ENCODE measurements around the gene EPHA10. TPM values are rescaled to one million over a fixed set of nuclear protein-coding genes. Genes with fewer than 3 reads are reported as not detected.

EPHA10 gene
- total RNA-seq, 2 experiments from 2014 or later = not detected

DNA sequence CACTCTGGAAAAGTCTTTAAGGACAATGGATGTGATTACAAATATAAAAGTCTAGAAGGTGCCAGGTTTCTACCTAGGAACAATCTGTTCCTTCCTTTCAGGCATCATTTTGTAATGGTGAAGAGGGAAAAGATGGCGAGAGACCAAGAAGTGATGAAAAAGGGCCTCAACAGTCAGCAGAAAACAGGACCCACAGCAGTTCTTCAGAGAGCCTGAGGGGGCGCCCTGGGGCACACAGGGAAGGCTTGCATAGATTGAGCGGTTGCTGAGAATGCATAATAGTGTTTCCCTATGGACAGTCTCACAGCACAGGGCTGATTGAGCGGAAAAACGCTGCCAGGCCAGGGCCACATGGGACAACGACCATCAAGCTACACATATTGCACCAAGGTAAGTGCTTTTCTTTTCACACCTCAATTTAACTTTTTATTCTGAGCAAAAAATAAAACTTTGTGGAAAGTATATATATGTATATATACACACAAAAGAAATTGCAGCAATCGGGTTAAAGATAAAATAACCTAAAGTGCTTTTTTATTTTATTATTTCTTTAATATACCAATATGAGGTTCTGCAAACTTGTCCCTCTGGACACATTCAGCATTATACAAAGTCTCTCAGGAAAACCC lies 46.2 kb upstream of the EPHA10 start:
- peak overlapping the region; percentile 84 for H3K4me3 Mint-ChIP-seq
- ChIA-PET CTCF (interaction anchor here (1.7 kb wide), 1 partner anchor 49 kb away, joined by 6 read pairs; the partner anchor contains the start of gene MTF1), POLR2A (no interaction called here)
- ATAC-seq (ENCODE audit: poor library complexity) = peak; percentile 53
- no peaks in the 10 kb centered on the region for H3K27me3 ChIP-seq (ENCODE audit: control insufficient read depth in 1 of 2, insufficient read depth in 2 of 2, low read length in 2 of 2)
- no peaks in the 10 kb centered on the region for H3K9me3 Mint-ChIP-seq
- peaks cover 56% of the 10 kb centered on the region for H3K36me3 Mint-ChIP-seq (ENCODE audit: low read depth)
- peak; percentile 36 to 83 (median 51) for DNase-seq
- peak; percentile 72 for TF ChIP-seq CTCF (IDR thresholded peaks at IDR 0.05)
- intact Hi-C loops (cut with DNase I, micrococcal nuclease) = loop anchor here in 1 of 2 experiments (1.0 kb wide), 1 partner anchor 49 kb away; no protein-coding TSS in a partner anchor
- peaks cover 32% of the 10 kb centered on the region for H3K4me1 Mint-ChIP-seq (ENCODE audit: low read depth)
- peaks cover 28% of the 10 kb centered on the region for H3K4me1 ChIP-seq (ENCODE audit: insufficient read depth, low read length)
- peak overlapping the region; percentile 82 for H3K27ac Mint-ChIP-seq
- H3K36me3 ChIP-seq (ENCODE audit: insufficient read depth, low read length) = peaks cover 26% of the 10 kb centered on the region
- H3K27me3 Mint-ChIP-seq = no peaks in the 10 kb centered on the region
- no peak overlapping the region for H3K27ac ChIP-seq (ENCODE audit: low read depth in 1 of 2, low read length in 2 of 2)
- H3K4me3 ChIP-seq (ENCODE audit: low read length) = no peak overlapping the region
- H3K9me3 ChIP-seq (ENCODE audit: control insufficient read depth in 1 of 2, insufficient read depth in 1 of 2, low read length in 2 of 2) = no peaks in the 10 kb centered on the region

- H3K27me3 ChIP-seq (ENCODE audit: control insufficient read depth in 1 of 2, insufficient read depth in 2 of 2, low read length in 2 of 2) = no peaks in the 10 kb centered on the region
- H3K27ac ChIP-seq (ENCODE audit: low read depth in 1 of 2, low read length in 2 of 2) = no peak overlapping the region
- POLR2A ChIA-PET = no interaction called here
- Mint-ChIP-seq H3K4me1 (ENCODE audit: low read depth) (peaks cover 37% of the 10 kb centered on the region), H3K36me3 (ENCODE audit: low read depth) (peaks cover 57% of the 10 kb centered on the region), H3K27ac (peak overlapping the region; percentile 97), H3K4me3 (peak overlapping the region; percentile 84), H3K9me3 (no peaks in the 10 kb centered on the region), H3K27me3 (no peaks in the 10 kb centered on the region)
- DNase-seq (no peak), ATAC-seq (ENCODE audit: poor library complexity) (no peak)
- no peak overlapping the region for H3K4me3 ChIP-seq (ENCODE audit: low read length)
- H3K9me3 ChIP-seq (ENCODE audit: control insufficient read depth in 1 of 2, insufficient read depth in 1 of 2, low read length in 2 of 2) = no peaks in the 10 kb centered on the region
- no peak for TF ChIP-seq CTCF (IDR thresholded peaks at IDR 0.05)
- peaks cover 35% of the 10 kb centered on the region for H3K4me1 ChIP-seq (ENCODE audit: insufficient read depth, low read length)
- H3K36me3 ChIP-seq (ENCODE audit: insufficient read depth, low read length) = peaks cover 25% of the 10 kb centered on the region
- intact Hi-C loops (cut with DNase I, micrococcal nuclease) = loop anchor here (2.0 to 5.0 kb wide), 5 partner anchors 118 to 255 kb away; partner anchors contain the start of genes CDCA8 (in 1 of the 2), GNL2 (in 1 of the 2), INPP5B (in 1 of the 2) and SNIP1 (in 1 of the 2)
- CTCF ChIA-PET = no interaction called here
These were observed 45.0 kb upstream of the EPHA10 start for GRCh38 chr1:37809942-37810341.

GRCh38 chr1:37808369-37809319 lies 43.7 kb upstream of the EPHA10 start:
- DNase-seq = peak in 3 of 14 experiments; percentile 15 to 32 (median 21)
- ChIA-PET POLR2A (interaction anchor here (0.8 to 3.5 kb wide), 11 partner anchors 8 to 330 kb away, joined by 3 to 32 read pairs (median 4); partner anchors contain the start of genes MEAF6, MTF1 and UTP11), CTCF (interaction anchor here (1.2 to 2.4 kb wide), 2 partner anchors 51 to 117 kb away, joined by 4 to 13 read pairs; partner anchors contain the start of genes CDCA8 and MTF1)
- peak overlapping the region; percentile 97 for H3K4me3 Mint-ChIP-seq
- Histone ChIP-seq H3K27ac (ENCODE audit: low read depth in 1 of 2, low read length in 2 of 2) (peak overlapping the region; percentile 78 to 79), H3K9me3 (ENCODE audit: control insufficient read depth in 1 of 2, insufficient read depth in 1 of 2, low read length in 2 of 2) (no peaks in the 10 kb centered on the region), H3K27me3 (ENCODE audit: control insufficient read depth in 1 of 2, insufficient read depth in 2 of 2, low read length in 2 of 2) (no peaks in the 10 kb centered on the region), H3K4me1 (ENCODE audit: insufficient read depth, low read length) (peaks cover 35% of the 10 kb centered on the region), H3K4me3 (ENCODE audit: low read length) (peak overlapping the region; percentile 82), H3K36me3 (ENCODE audit: insufficient read depth, low read length) (peaks cover 31% of the 10 kb centered on the region)
- H3K9me3 Mint-ChIP-seq = no peaks in the 10 kb centered on the region
- ATAC-seq (ENCODE audit: poor library complexity) = peak; percentile 40
- no peak for TF ChIP-seq CTCF (IDR thresholded peaks at IDR 0.05)
- H3K27ac Mint-ChIP-seq = peak overlapping the region; percentile 97
- intact Hi-C loops (cut with DNase I, micrococcal nuclease) = loop anchor here (1.0 to 5.0 kb wide), 6 partner anchors 51 to 254 kb away; partner anchors contain the start of genes CDCA8 (in 1 of the 2), GNL2 (in 1 of the 2), INPP5B (in 1 of the 2) and MTF1 (in 1 of the 2)
- peaks cover 44% of the 10 kb centered on the region for H3K4me1 Mint-ChIP-seq (ENCODE audit: low read depth)
- peaks cover 59% of the 10 kb centered on the region for H3K36me3 Mint-ChIP-seq (ENCODE audit: low read depth)
- H3K27me3 Mint-ChIP-seq = no peaks in the 10 kb centered on the region
